ENCODE measurements around the gene IMPG2.

Gene IMPG2

GRCh38 chr3:101259485-101260341 is 60.7 kb downstream of the IMPG2 start:
- Histone ChIP-seq H2BK120ac (ENCODE audit: low read depth, low read length) (no peak overlapping the region), H2AFZ (ENCODE audit: low read depth, low read length) (no peak overlapping the region), H3K23ac (ENCODE audit: low read length in 2 of 2) (no peak overlapping the region), H3K18ac (ENCODE audit: low read depth in 1 of 2, low read length in 2 of 2) (no peak overlapping the region), H3K27me3 (ENCODE audit: control insufficient read depth in 1 of 2, insufficient read depth in 1 of 2, low read length in 2 of 2) (no peaks in the 10 kb centered on the region), H3K27ac (ENCODE audit: low read length, poor library complexity, severe bottlenecking) (no peak overlapping the region), H2BK5ac (ENCODE audit: low read depth, low read length, poor library complexity, severe bottlenecking) (no peak overlapping the region), H3K9ac (ENCODE audit: low read length) (no peak overlapping the region), H3K9me3 (ENCODE audit: control insufficient read depth, low read length) (no peaks in the 10 kb centered on the region), H2BK12ac (ENCODE audit: low read length in 2 of 2) (no peak overlapping the region), H3K4me2 (ENCODE audit: low read length, poor library complexity, severe bottlenecking) (no peak overlapping the region), H3K36me3 (ENCODE audit: control insufficient read depth in 1 of 2, insufficient read depth in 2 of 2, low read depth in 1 of 2, low read length in 2 of 2) (no peaks in the 10 kb centered on the region), H2BK15ac (ENCODE audit: low read depth, poor library complexity, severe bottlenecking) (no peak overlapping the region), H3K4me3 (ENCODE audit: insufficient read depth in 1 of 2, low read depth in 1 of 2, low read length in 2 of 2) (no peak overlapping the region), H3K14ac (ENCODE audit: low read length in 2 of 2) (no peak overlapping the region), H3K4ac (ENCODE audit: low read depth in 1 of 2, low read length in 2 of 2) (no peak overlapping the region), H4K91ac (ENCODE audit: low read length) (no peak overlapping the region), H4K8ac (ENCODE audit: low read length) (no peak overlapping the region), H2AK5ac (ENCODE audit: low read length, severe bottlenecking) (no peak overlapping the region), H3K4me1 (ENCODE audit: control insufficient read depth, insufficient read depth, low read depth, low read length) (no peaks in the 10 kb centered on the region), H3K79me1 (replicated peaks; ENCODE audit: low read length, poor library complexity, severe bottlenecking) (no peaks in the 10 kb centered on the region)
- no peak for DNase-seq
- 64% methylated on average over 3 of the region's 4 CpGs for WGBS

- no peaks in the 10 kb centered on the region for H3K9me3 ChIP-seq (ENCODE audit: control insufficient read depth, low read length)
These were observed 63.9 kb downstream of the IMPG2 start for GRCh38 chr3:101256511-101256910.

GRCh38 chr3:101255441-101255840 is 64.9 kb downstream of the IMPG2 start:
- Histone ChIP-seq H3K14ac (ENCODE audit: low read length in 2 of 2) (no peak overlapping the region), H3K9ac (ENCODE audit: low read length) (no peak overlapping the region), H4K91ac (ENCODE audit: low read length) (no peak overlapping the region), H2AFZ (ENCODE audit: low read depth, low read length) (no peak overlapping the region), H2BK15ac (ENCODE audit: low read depth, poor library complexity, severe bottlenecking) (no peak overlapping the region), H3K18ac (ENCODE audit: low read depth in 1 of 2, low read length in 2 of 2) (no peak overlapping the region), H3K27me3 (ENCODE audit: control insufficient read depth in 1 of 2, insufficient read depth in 1 of 2, low read length in 2 of 2) (no peaks in the 10 kb centered on the region), H3K4ac (ENCODE audit: low read depth in 1 of 2, low read length in 2 of 2) (no peak overlapping the region), H3K79me1 (replicated peaks; ENCODE audit: low read length, poor library complexity, severe bottlenecking) (no peaks in the 10 kb centered on the region), H4K8ac (ENCODE audit: low read length) (no peak overlapping the region), H2BK12ac (ENCODE audit: low read length in 2 of 2) (no peak overlapping the region), H3K4me3 (ENCODE audit: insufficient read depth in 1 of 2, low read depth in 1 of 2, low read length in 2 of 2) (no peak overlapping the region), H3K36me3 (ENCODE audit: control insufficient read depth in 1 of 2, insufficient read depth in 2 of 2, low read depth in 1 of 2, low read length in 2 of 2) (no peaks in the 10 kb centered on the region), H2AK5ac (ENCODE audit: low read length, severe bottlenecking) (no peak overlapping the region), H3K4me2 (ENCODE audit: low read length, poor library complexity, severe bottlenecking) (no peak overlapping the region), H3K23ac (ENCODE audit: low read length in 2 of 2) (no peak overlapping the region), H2BK5ac (ENCODE audit: low read depth, low read length, poor library complexity, severe bottlenecking) (no peak overlapping the region), H3K4me1 (ENCODE audit: control insufficient read depth, insufficient read depth, low read depth, low read length) (no peaks in the 10 kb centered on the region), H3K27ac (ENCODE audit: low read length, poor library complexity, severe bottlenecking) (no peak overlapping the region), H2BK120ac (ENCODE audit: low read depth, low read length) (no peak overlapping the region), H3K9me3 (ENCODE audit: control insufficient read depth, low read length) (no peaks in the 10 kb centered on the region)
- 87% methylated on average over 2 of the region's 2 CpGs for whole genome bisulfite sequencing
- no peak for DNase-seq

More at GRCh38 chr3:101256511-101256910, 63.9 kb downstream of the IMPG2 start:
- H3K9ac ChIP-seq (ENCODE audit: low read length) = no peak overlapping the region
- no peaks in the 10 kb centered on the region for H3K79me1 ChIP-seq (replicated peaks; ENCODE audit: low read length, poor library complexity, severe bottlenecking)
- H3K18ac ChIP-seq (ENCODE audit: low read depth in 1 of 2, low read length in 2 of 2) = no peak overlapping the region
- no peak overlapping the region for H4K91ac ChIP-seq (ENCODE audit: low read length)
- H3K14ac ChIP-seq (ENCODE audit: low read length in 2 of 2) = no peak overlapping the region
- no peak overlapping the region for H2BK120ac ChIP-seq (ENCODE audit: low read depth, low read length)
- WGBS = 100% methylated on average over 2 of the region's 3 CpGs
- no peak overlapping the region for H3K23ac ChIP-seq (ENCODE audit: low read length in 2 of 2)
- no peak overlapping the region for H2BK5ac ChIP-seq (ENCODE audit: low read depth, low read length, poor library complexity, severe bottlenecking)
- H3K27ac ChIP-seq (ENCODE audit: low read length, poor library complexity, severe bottlenecking) = no peak overlapping the region
- no peak overlapping the region for H2AFZ ChIP-seq (ENCODE audit: low read depth, low read length)
- no peaks in the 10 kb centered on the region for H3K36me3 ChIP-seq (ENCODE audit: control insufficient read depth in 1 of 2, insufficient read depth in 2 of 2, low read depth in 1 of 2, low read length in 2 of 2)
- no peak overlapping the region for H4K8ac ChIP-seq (ENCODE audit: low read length)
- no peak overlapping the region for H3K4me2 ChIP-seq (ENCODE audit: low read length, poor library complexity, severe bottlenecking)
- DNase-seq = no peak
- H3K27me3 ChIP-seq (ENCODE audit: control insufficient read depth in 1 of 2, insufficient read depth in 1 of 2, low read length in 2 of 2) = no peaks in the 10 kb centered on the region
- H2BK12ac ChIP-seq (ENCODE audit: low read length in 2 of 2) = no peak overlapping the region
- no peaks in the 10 kb centered on the region for H3K4me1 ChIP-seq (ENCODE audit: control insufficient read depth, insufficient read depth, low read depth, low read length)
- H2AK5ac ChIP-seq (ENCODE audit: low read length, severe bottlenecking) = no peak overlapping the region
- no peak overlapping the region for H3K4me3 ChIP-seq (ENCODE audit: insufficient read depth in 1 of 2, low read depth in 1 of 2, low read length in 2 of 2)
- no peak overlapping the region for H3K4ac ChIP-seq (ENCODE audit: low read depth in 1 of 2, low read length in 2 of 2)
- no peak overlapping the region for H2BK15ac ChIP-seq (ENCODE audit: low read depth, poor library complexity, severe bottlenecking)

GRCh38 chr3:101253396-101253795 is 67.0 kb downstream of the IMPG2 start:
- Histone ChIP-seq H3K4me1 (ENCODE audit: control insufficient read depth, insufficient read depth, low read depth, low read length) (no peaks in the 10 kb centered on the region), H3K23ac (ENCODE audit: low read length in 2 of 2) (no peak overlapping the region), H3K9me3 (ENCODE audit: control insufficient read depth, low read length) (no peaks in the 10 kb centered on the region), H2BK5ac (ENCODE audit: low read depth, low read length, poor library complexity, severe bottlenecking) (no peak overlapping the region), H2BK12ac (ENCODE audit: low read length in 2 of 2) (no peak overlapping the region), H2BK120ac (ENCODE audit: low read depth, low read length) (no peak overlapping the region), H4K8ac (ENCODE audit: low read length) (no peak overlapping the region), H2AFZ (ENCODE audit: low read depth, low read length) (no peak overlapping the region), H3K4me3 (ENCODE audit: insufficient read depth in 1 of 2, low read depth in 1 of 2, low read length in 2 of 2) (no peak overlapping the region), H3K27ac (ENCODE audit: low read length, poor library complexity, severe bottlenecking) (no peak overlapping the region), H2AK5ac (ENCODE audit: low read length, severe bottlenecking) (no peak overlapping the region), H3K27me3 (ENCODE audit: control insufficient read depth in 1 of 2, insufficient read depth in 1 of 2, low read length in 2 of 2) (no peaks in the 10 kb centered on the region), H3K9ac (ENCODE audit: low read length) (no peak overlapping the region), H2BK15ac (ENCODE audit: low read depth, poor library complexity, severe bottlenecking) (no peak overlapping the region), H4K91ac (ENCODE audit: low read length) (no peak overlapping the region), H3K4ac (ENCODE audit: low read depth in 1 of 2, low read length in 2 of 2) (no peak overlapping the region), H3K4me2 (ENCODE audit: low read length, poor library complexity, severe bottlenecking) (no peak overlapping the region), H3K36me3 (ENCODE audit: control insufficient read depth in 1 of 2, insufficient read depth in 2 of 2, low read depth in 1 of 2, low read length in 2 of 2) (no peaks in the 10 kb centered on the region), H3K18ac (ENCODE audit: low read depth in 1 of 2, low read length in 2 of 2) (no peak overlapping the region), H3K79me1 (replicated peaks; ENCODE audit: low read length, poor library complexity, severe bottlenecking) (no peaks in the 10 kb centered on the region), H3K14ac (ENCODE audit: low read length in 2 of 2) (no peak overlapping the region)
- WGBS = no CpG with 5 or more reads among the region's 3 CpGs
- DNase-seq = no peak

Measured in mesenchymal stem cell (in vitro differentiated cells and primary cell).